Measurements from ENCODE around the gene FOXJ1. TPM values are rescaled to one million over a fixed set of nuclear protein-coding genes. Genes with fewer than 3 reads are reported as not detected.

The FOXJ1 gene
- total RNA-seq, 1 donor from 2014 or later: 4.5 TPM

DNA sequence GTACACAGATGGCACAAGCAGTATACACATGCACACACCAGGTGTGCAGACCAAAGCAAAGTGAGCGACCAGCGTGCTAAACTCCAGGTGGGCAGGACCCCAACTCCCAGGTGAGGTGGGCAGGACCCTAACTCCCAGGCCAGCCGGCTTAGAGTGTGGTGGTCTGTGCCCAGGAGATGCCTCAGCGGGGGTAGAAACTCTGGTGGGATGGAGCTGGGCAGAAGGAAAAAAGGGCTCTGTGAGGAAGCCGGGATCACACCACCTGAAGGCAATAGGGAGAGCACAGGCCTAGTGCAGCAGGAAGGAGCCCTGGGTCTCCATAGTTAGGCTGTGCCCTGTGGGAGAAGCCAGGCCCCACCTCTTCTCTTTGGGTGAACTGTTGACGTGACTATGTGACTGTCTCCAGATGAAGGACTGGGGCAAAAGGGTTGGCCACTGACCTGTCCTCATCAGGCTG lies 1.6 kb upstream of the FOXJ1 start:
- Mint-ChIP-seq H3K27ac (ENCODE audit: unreplicated experiment) (no peak overlapping the region), H3K36me3 (ENCODE audit: low read depth) (no peaks in the 10 kb centered on the region), H3K4me1 (peaks cover 50% of the 10 kb centered on the region), H3K9me3 (no peaks in the 10 kb centered on the region), H3K27me3 (ENCODE audit: low read depth) (peaks cover 43% of the 10 kb centered on the region), H3K4me3 (peak overlapping the region; percentile 88)
- DNase-seq (ENCODE audit: low read depth, low spot score): no peak
- TF ChIP-seq, protein P1, sequence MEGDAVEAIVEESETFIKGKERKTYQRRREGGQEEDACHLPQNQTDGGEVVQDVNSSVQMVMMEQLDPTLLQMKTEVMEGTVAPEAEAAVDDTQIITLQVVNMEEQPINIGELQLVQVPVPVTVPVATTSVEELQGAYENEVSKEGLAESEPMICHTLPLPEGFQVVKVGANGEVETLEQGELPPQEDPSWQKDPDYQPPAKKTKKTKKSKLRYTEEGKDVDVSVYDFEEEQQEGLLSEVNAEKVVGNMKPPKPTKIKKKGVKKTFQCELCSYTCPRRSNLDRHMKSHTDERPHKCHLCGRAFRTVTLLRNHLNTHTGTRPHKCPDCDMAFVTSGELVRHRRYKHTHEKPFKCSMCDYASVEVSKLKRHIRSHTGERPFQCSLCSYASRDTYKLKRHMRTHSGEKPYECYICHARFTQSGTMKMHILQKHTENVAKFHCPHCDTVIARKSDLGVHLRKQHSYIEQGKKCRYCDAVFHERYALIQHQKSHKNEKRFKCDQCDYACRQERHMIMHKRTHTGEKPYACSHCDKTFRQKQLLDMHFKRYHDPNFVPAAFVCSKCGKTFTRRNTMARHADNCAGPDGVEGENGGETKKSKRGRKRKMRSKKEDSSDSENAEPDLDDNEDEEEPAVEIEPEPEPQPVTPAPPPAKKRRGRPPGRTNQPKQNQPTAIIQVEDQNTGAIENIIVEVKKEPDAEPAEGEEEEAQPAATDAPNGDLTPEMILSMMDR (conservative IDR thresholded peaks at IDR 0.05): no peak

DNA sequence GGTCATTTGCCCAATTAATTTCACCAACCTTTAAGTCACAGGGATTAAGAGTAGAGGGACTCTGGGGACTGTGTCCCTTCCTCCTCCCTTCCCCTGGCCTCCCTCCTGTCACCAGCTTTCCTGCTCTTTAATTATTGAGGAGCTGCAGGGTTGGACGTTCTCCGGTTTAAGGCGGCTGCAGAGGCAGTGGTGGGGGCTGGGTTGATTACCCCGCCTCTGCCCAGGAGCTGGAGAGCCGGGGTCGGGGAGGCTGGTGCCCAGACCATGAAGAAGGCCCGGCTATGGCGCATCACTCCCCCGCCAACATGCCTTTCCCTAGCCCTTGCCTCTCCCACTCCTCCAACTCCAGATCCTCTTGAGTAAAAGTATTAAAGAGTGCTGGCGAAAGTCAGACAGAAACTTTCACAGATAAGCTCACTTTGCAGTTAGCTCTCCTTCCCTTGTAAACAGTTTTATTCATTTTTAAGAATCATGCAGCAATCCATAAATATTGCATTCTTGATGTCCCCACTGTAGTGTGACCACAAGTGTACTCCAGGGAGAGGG lies 1.1 kb upstream of the FOXJ1 start:
- DNase-seq (ENCODE audit: low read depth, low spot score): no peak
- Mint-ChIP-seq H3K9me3 (no peaks in the 10 kb centered on the region), H3K4me3 (peak overlapping the region; percentile 88), H3K4me1 (peaks cover 48% of the 10 kb centered on the region), H3K27ac (ENCODE audit: unreplicated experiment) (no peak overlapping the region), H3K27me3 (ENCODE audit: low read depth) (peaks cover 43% of the 10 kb centered on the region), H3K36me3 (ENCODE audit: low read depth) (no peaks in the 10 kb centered on the region)
- TF ChIP-seq, protein P1 (conservative IDR thresholded peaks at IDR 0.05): no peak

DNA sequence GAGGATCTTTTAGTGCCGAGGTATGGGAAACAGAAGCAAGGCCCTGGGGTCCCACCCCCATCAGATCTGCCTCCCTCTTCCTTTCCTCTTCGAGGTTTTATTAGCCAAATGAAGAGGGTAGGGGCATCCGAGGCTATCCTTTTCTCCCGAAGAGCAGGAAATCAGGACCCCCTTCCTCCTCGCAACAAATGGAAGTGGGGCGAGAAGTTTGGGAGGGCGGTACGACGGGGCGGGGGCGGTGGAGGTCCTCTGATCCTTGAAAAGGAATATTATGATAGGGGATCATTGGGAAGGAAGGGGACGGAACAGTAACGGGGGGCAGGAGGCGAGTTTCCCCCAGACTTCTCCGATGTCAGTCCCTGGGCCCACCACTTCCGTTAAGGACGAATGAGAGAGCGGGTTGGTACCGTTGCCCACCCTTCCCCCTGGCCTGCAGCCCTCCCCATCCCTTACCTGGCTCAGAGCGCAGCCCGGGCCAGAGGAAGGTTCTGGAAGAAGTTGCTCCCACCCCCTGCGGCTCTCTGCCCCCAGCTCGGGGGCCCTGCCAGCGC lies 309 bp downstream of the FOXJ1 start:
- TF ChIP-seq, protein P1 (conservative IDR thresholded peaks at IDR 0.05): no peak
- Mint-ChIP-seq H3K27me3 (ENCODE audit: low read depth) (peaks cover 51% of the 10 kb centered on the region), H3K36me3 (ENCODE audit: low read depth) (no peaks in the 10 kb centered on the region), H3K27ac (ENCODE audit: unreplicated experiment) (no peak overlapping the region), H3K9me3 (no peaks in the 10 kb centered on the region), H3K4me1 (peaks cover 48% of the 10 kb centered on the region), H3K4me3 (peak overlapping the region; percentile 88)
- DNase-seq (ENCODE audit: low read depth, low spot score): no peak

DNA sequence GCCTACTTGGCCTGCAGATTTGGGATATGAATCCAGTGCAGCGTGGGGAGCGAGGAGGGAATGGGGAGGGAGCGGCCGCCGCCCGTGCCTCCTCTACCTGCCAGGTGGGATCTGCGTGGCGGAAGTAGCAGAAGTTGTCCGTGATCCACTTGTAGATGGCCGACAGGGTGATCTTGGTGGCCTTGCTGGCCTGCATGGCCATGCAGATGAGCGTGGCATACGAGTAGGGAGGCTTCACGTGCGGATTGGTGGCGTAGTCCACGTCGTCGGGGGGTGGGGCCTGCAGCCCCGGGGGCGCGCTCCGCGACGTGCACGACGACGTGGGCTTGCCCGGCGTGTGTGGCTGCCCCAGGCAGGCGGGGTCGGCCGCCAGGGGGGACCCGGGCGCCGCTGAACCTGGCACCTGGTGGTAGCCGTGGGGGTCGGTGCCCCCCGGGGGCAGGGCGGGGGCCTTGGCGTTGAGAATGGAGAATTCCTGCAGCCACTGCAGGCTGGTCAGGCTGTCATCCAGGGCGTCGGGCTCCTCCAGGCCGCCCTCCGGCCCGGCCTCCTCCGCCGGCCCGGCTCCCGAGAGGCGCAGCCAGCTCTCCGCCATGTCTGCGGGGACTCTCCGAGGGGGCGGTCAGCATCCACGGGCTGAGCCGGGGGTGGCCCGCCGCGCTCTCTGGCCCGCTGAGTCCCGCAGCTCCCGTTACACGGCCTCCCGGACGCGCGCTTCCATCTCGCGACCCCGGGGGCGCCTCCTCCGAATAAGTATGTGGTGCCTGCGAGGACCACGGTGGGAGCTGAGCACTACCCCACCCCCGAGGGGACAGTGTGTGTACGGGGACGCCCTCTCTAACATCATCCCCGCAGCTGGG lies 1.0 kb downstream of the FOXJ1 start:
- DNase-seq (ENCODE audit: low read depth, low spot score): no peak
- H3K9me3 Mint-ChIP-seq: no peaks in the 10 kb centered on the region
- peak overlapping the region; percentile 78 for H3K4me3 Mint-ChIP-seq
- peaks cover 53% of the 10 kb centered on the region for H3K4me1 Mint-ChIP-seq
- peaks cover 55% of the 10 kb centered on the region for H3K27me3 Mint-ChIP-seq (ENCODE audit: low read depth)
- H3K36me3 Mint-ChIP-seq (ENCODE audit: low read depth): no peaks in the 10 kb centered on the region
- no peak overlapping the region for H3K27ac Mint-ChIP-seq (ENCODE audit: unreplicated experiment)
- TF ChIP-seq, protein P1 (conservative IDR thresholded peaks at IDR 0.05): no peak

DNA sequence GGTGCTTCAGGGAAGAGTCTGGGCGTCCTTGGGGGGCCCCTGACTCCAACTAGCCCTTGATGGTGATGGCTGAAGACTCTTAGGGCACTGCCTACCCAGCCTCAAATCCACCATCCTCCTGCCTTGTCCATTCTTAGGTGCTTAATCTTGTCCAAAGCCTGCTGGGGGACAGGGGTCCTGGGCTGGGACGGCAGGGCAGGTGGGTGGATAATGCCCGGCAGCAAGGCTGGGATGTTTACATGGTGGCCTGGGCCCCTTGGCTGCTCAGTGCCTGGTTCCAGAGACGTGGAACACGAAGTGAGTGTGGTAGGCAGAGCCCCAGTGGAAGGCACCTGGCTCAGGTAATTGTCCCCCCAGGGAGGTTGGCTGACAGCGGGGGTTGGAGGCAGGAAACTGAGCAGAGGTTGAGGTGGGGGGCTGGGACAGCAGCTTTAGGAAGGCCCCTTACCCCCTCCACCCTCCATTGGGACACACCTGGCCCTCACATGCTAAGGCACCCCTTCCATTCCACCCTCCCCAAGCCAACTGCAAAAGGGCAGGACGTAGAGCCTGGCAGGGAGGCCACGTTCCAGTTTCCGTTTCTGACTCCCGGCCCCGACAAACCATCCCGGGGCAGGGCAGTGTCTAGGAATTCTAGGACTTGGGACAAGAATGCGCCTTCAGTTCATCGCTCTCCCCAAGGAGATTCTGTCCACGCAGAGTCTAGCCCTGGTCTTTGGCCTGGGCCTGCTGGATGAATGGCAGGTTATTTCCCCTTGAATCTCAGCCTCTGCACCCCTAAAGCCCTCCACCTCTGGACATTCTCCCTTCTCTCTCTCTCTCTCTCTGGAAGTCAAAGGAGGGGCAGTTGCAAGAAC lies 1.9 kb downstream of the FOXJ1 start:
- H3K4me3 Mint-ChIP-seq: peak overlapping the region; percentile 81
- H3K36me3 Mint-ChIP-seq (ENCODE audit: low read depth): no peaks in the 10 kb centered on the region
- H3K27me3 Mint-ChIP-seq (ENCODE audit: low read depth): peaks cover 60% of the 10 kb centered on the region
- TF ChIP-seq, protein P1 (conservative IDR thresholded peaks at IDR 0.05): no peak
- peaks cover 53% of the 10 kb centered on the region for H3K4me1 Mint-ChIP-seq
- no peak for DNase-seq (ENCODE audit: low read depth, low spot score)
- H3K9me3 Mint-ChIP-seq: no peaks in the 10 kb centered on the region
- H3K27ac Mint-ChIP-seq (ENCODE audit: unreplicated experiment): no peak overlapping the region
